HepG2 (cell line): ENCODE data around the gene NKD1. TPM values are rescaled to one million over a fixed set of nuclear protein-coding genes. Genes with fewer than 3 reads are reported as not detected.

ENCODE experiments used
- ATAC-seq: fragments of 200-7000 bp; cut with Tn5 transposase; 3 replicates; pipeline ENCODE4 v1.9.1; 2020; ENCODE audit warnings: mild to moderate bottlenecking, moderate library complexity
- BruUV-seq: library from RNA; stranded (reverse); fragments of 400-500 nt; replicated peaks from 2 replicates; lab custom pipeline; 2021; lab: Mats Ljungman, UMichigan
- CTCF ChIA-PET: fragments of 300-600 bp; formaldehyde crosslinking; extraction: SDS; loops from one replicate; lab custom pipeline; 2021; ENCODE audit warnings: low total read pairs, inconsistent platforms, low intra/inter-chr PET ratio; lab: Yijun Ruan, JAX
- POLR2A ChIA-PET: fragments of 350-600 bp; sonication (Branson Sonifier 250); formaldehyde crosslinking; loops from one replicate; lab custom pipeline; 2020; ENCODE audit warnings: antibody characterized with exemption, inconsistent platforms; lab: Yijun Ruan, JAX
- DNase-seq: peaks from one replicate; pipeline ENCODE4 v3.0.0-alpha.2; 2015; ENCODE audit warnings: low spot score
- FAIRE-seq: peaks from 3 replicates; lab custom pipeline; 2011; peaks lifted over from hg19 to GRCh38; lab: Jason Lieb, UNC
- H2AFZ ChIP-seq: one replicate; pipeline ENCODE4 v1.6.1; 2011; ENCODE audit warnings: low read length, inconsistent platforms
- H3K27ac ChIP-seq: fragments of 300-600 bp; 3 replicates; pipeline ENCODE4 v1.8.0; 2011; ENCODE audit warnings: mixed run types, mild to moderate bottlenecking, mixed read lengths, low read length, inconsistent platforms; ENCODE audit not compliant: insufficient read depth; ENCODE audit errors: extremely low read length
- H3K27me3 ChIP-seq, 2 experiments: fragments of 200-600 bp in 1 of 2; 2 replicates in 1 of 2; 3 replicates in 1 of 2; pipeline versions ENCODE4 v1.6.0 to v1.8.0; 2011; ENCODE audit warnings: low read length in 2 of 2, mild to moderate bottlenecking in 2 of 2, moderate library complexity in 2 of 2, inconsistent platforms in 1 of 2; ENCODE audit not compliant: insufficient read depth in 2 of 2, control insufficient read depth in 1 of 2
- H3K36me3 ChIP-seq, 2 experiments: fragments of 200-600 bp in 1 of 2; replicated peaks in 1 of 2; 2 replicates in 1 of 2; 3 replicates in 1 of 2; pipeline versions ENCODE4 v1.5.1 to v1.8.0; 2011; ENCODE audit warnings: low read length in 2 of 2, inconsistent platforms in 1 of 2; ENCODE audit not compliant: insufficient read depth in 2 of 2, control insufficient read depth in 1 of 2
- H3K4me1 ChIP-seq: 2 replicates; pipeline ENCODE4 v1.5.1; 2012; ENCODE audit warnings: low read length, inconsistent platforms; ENCODE audit not compliant: insufficient read depth
- H3K4me2 ChIP-seq: 2 replicates; pipeline ENCODE4 v1.6.0; 2011; ENCODE audit warnings: low read depth, low read length, inconsistent platforms
- H3K4me3 ChIP-seq, 3 experiments: fragments of 200-600 bp in 1 of 3; sonication (generic), shearing (Covaris generic) in 1 of 3; replicated peaks in 1 of 3; 2 replicates each; pipeline ENCODE4 v1.5.1; 2011 to 2016; ENCODE audit warnings: low read length in 3 of 3, inconsistent platforms in 2 of 3, low read depth in 2 of 3, mild to moderate bottlenecking in 2 of 3, control low read depth in 1 of 3, mixed read lengths in 1 of 3; ENCODE audit not compliant: insufficient read depth in 1 of 3
- H3K79me2 ChIP-seq: one replicate; pipeline ENCODE4 v1.6.1; 2011; ENCODE audit warnings: low read length, inconsistent platforms; ENCODE audit not compliant: insufficient read depth
- H3K9ac ChIP-seq: 2 replicates; pipeline ENCODE4 v1.6.0; 2011; ENCODE audit warnings: mild to moderate bottlenecking, low read depth, low read length, inconsistent platforms; ENCODE audit not compliant: insufficient read depth
- H3K9me3 ChIP-seq: 2 replicates; pipeline ENCODE4 v1.5.1; 2012; ENCODE audit warnings: mild to moderate bottlenecking, low read length
- H4K20me1 ChIP-seq: 2 replicates; pipeline ENCODE4 v1.6.0; 2011; ENCODE audit warnings: inconsistent platforms, mild to moderate bottlenecking, low read length, moderate library complexity; ENCODE audit not compliant: insufficient read depth
- NONO ChIP-seq, 2 experiments: fragments of 450-650 bp in 1 of 2; sonication (generic) in 1 of 2; formaldehyde crosslinking in 1 of 2; IDR thresholded peaks in 1 of 2; conservative IDR thresholded peaks in 1 of 2; 2 replicates each; pipeline versions ENCODE4 v1.6.1 to v1.8.0; 2017 to 2022; ENCODE audit warnings: mild to moderate bottlenecking in 1 of 2, missing genetic modification reagents in 1 of 2, moderate library complexity in 1 of 2
- POLR2G ChIP-seq: fragments of 200-400 bp; formaldehyde crosslinking; IDR thresholded peaks from 2 replicates; pipeline ENCODE4 v1.6.1; 2018; ENCODE audit warnings: mild to moderate bottlenecking, low read depth, low read length, moderate library complexity
- RBM22 ChIP-seq: fragments of 200-400 bp; formaldehyde crosslinking; optimal IDR thresholded peaks from 2 replicates; pipeline ENCODE3; 2017; ENCODE audit warnings: mild to moderate bottlenecking, low read length, moderate library complexity
- SSRP1 ChIP-seq: IDR thresholded peaks from 2 replicates; pipeline ENCODE4 v1.6.1; 2016; ENCODE audit warnings: control low read depth
- ZXDC ChIP-seq: sonication (generic); formaldehyde crosslinking; IDR thresholded peaks from 2 replicates; pipeline ENCODE4 v1.5.0; 2020; ENCODE audit warnings: mild to moderate bottlenecking, missing genetic modification reagents
- WGBS: methylation state at CpG from one replicate; pipeline ENCODE4 v1.1.6; 2017; ENCODE audit warnings: low lambda C conversion rate; 5-methylcytosine and 5-hydroxymethylcytosine counted together
- in situ Hi-C: cut with HindIII; loops from 2 replicates; pipeline ENCODE4 v1.10.0; 2017; ENCODE audit warnings: low pct_unique_long_range_greater_than_20kb; ENCODE audit not compliant: extremely low pct_ligation_motif_present
- intact Hi-C: fragments of 100-400 bp; cut with micrococcal nuclease; formaldehyde crosslinking; loops from one replicate; pipeline ENCODE4 v1.10.0; 2022; ENCODE audit not compliant: unreplicated experiment
- polyA plus RNA-seq, 8 experiments: library from polyadenylated mRNA; depleted of rRNA in 3 of 8; stranded (reverse) in 7 of 8; unstranded in 1 of 8; fragments of >200 nt; fragmentation: Illumina TruSeq in 4 of 8; extraction: Trizol in 4 of 8; gene quantifications; 2 replicates each; pipeline versions ENCODE4 v1.2.1 to v1.2.3, GENCODE V29; 2011 to 2016; ENCODE audit warnings: low read depth in 4 of 8, missing spikeins in 1 of 8, mixed read lengths in 1 of 8; ENCODE audit not compliant: insufficient read depth in 1 of 8
- total RNA-seq, 5 experiments: library from RNA; depleted of rRNA; stranded (reverse); fragments of >200 nt; fragmentation: Illumina TruSeq; extraction: Trizol; gene quantifications; 2 replicates each; pipeline ENCODE4 v1.2.3, GENCODE V29; 2016; ENCODE audit warnings: low read depth in 1 of 5

The NKD1 gene
- total and polyA plus RNA-seq, 2 of the 13 experiments (the other 11 are each of a cell fraction or from before 2014, with no cell fraction given): 70.4 to 121 TPM

GRCh38 chr16:50587543-50587942 is 39.3 kb downstream of the NKD1 start:
- no peaks in the 10 kb centered on the region for H3K27me3 ChIP-seq
- no peak for ATAC-seq
- no peak for DNase-seq
- H4K20me1 ChIP-seq: peaks cover 98% of the 10 kb centered on the region
- H3K9ac ChIP-seq: no peak overlapping the region
- peaks cover 51% of the 10 kb centered on the region for H3K4me1 ChIP-seq
- no TSS peak for BruUV-seq
- H2AFZ ChIP-seq: no peak overlapping the region
- H3K4me2 ChIP-seq: no peak overlapping the region
- H3K27ac ChIP-seq: no peak overlapping the region
- TF ChIP-seq ZXDC (CRISPR knock-in tag): no peak
- 0 out of 2 replicates have a peak, but pooled peaks have one; percentile 9 for TF ChIP-seq POLR2G
- TF ChIP-seq RBM22: peak; percentile 94
- CTCF ChIA-PET: no interaction called here
- POLR2A ChIA-PET: interaction anchor here (1.0 kb wide), 1 partner anchor 13 kb away, joined by 6 read pairs; no protein-coding TSS in a partner anchor
- WGBS: 75% methylated on average over 2 of the region's 2 CpGs
- no peak overlapping the region for H3K4me3 ChIP-seq
- peaks cover 63 to 97% of the 10 kb centered on the region in 2 experiments for H3K36me3 ChIP-seq
- no peaks in the 10 kb centered on the region for H3K9me3 ChIP-seq
- in situ Hi-C loops: no loop called here
- intact Hi-C loops: no loop called here
- peaks cover 93% of the 10 kb centered on the region for H3K79me2 ChIP-seq
- no peak for FAIRE-seq

DNA sequence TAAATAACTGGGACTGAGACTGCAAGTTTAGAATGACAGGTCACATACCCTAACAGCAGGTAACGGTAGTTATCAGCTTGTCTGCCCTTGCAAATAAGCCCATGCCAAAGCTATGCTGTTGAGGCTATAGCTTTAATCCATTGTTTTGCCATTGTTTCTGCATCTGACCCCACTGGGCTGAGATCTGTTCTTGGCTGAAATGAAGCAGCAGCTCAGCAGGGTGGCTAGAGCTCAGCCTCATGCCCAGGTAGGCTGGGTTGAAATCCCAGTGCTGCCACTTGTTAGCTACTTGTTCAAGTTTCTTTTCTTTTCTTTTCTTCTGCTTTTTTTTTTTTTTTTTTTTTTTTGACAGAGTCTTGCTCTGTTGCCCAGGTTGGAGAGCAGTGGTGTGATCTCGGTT is 40.1 kb downstream of the NKD1 start:
- FAIRE-seq: no peak
- WGBS: 100% methylated on average over 2 of the region's 2 CpGs
- CTCF ChIA-PET: no interaction called here

More for the DNA sequence above, 40.1 kb downstream of the NKD1 start:
- Histone ChIP-seq H3K4me3 (no peak overlapping the region), H3K27ac (no peak overlapping the region), H3K9ac (no peak overlapping the region), H3K79me2 (peaks cover 94% of the 10 kb centered on the region), H3K4me2 (no peak overlapping the region), H3K36me3 (peaks cover 67 to 97% of the 10 kb centered on the region in 2 experiments), H2AFZ (no peak overlapping the region), H3K4me1 (peaks cover 55% of the 10 kb centered on the region), H3K9me3 (no peaks in the 10 kb centered on the region), H4K20me1 (peaks cover 98% of the 10 kb centered on the region), H3K27me3 (no peaks in the 10 kb centered on the region)
- in situ Hi-C loops: no loop called here
- no peak for ATAC-seq
- BruUV-seq: no TSS peak
- POLR2A ChIA-PET: interaction anchor here (0.7 to 1.0 kb wide), 3 partner anchors 13 to 83 kb away, joined by 3 to 6 read pairs (median 3); no protein-coding TSS in a partner anchor
- no peak for DNase-seq
- intact Hi-C loops: no loop called here
- TF ChIP-seq NONO (IDR thresholded peaks at IDR 0.05) (no peak), NONO (CRISPR knock-in tag; conservative IDR thresholded peaks at IDR 0.05) (no peak), SSRP1 (CRISPR knock-in tag) (peak; percentile 73; the same call in 1 of the 2 replicates)
